Spinal cord (tissue), 10 donors: Measurements from ENCODE around the gene PPP2R5C. TPM values are rescaled to one million over a fixed set of nuclear protein-coding genes. Genes with fewer than 3 reads are reported as not detected.

Experiments used
- DNase-seq, 6 donors: peaks; one replicate each; pipeline versions ENCODE4 v3.0.0 to v3.0.0-alpha.2; 2013 to 2015; ENCODE audit warnings: low spot score in 6 of 6, low read depth in 4 of 6
- H3K27ac ChIP-seq: one replicate; pipeline ENCODE4 v1.5.1; 2013; ENCODE audit warnings: low read depth, low read length, control low read depth
- H3K27me3 ChIP-seq: one replicate; pipeline ENCODE4 v1.6.1; 2013; ENCODE audit warnings: low read length; ENCODE audit not compliant: control insufficient read depth, insufficient read depth
- H3K36me3 ChIP-seq: one replicate; pipeline ENCODE4 v1.6.1; 2013; ENCODE audit warnings: low read length; ENCODE audit not compliant: control insufficient read depth, insufficient read depth
- H3K4me1 ChIP-seq: one replicate; pipeline ENCODE4 v1.6.1; 2013; ENCODE audit warnings: low read length; ENCODE audit not compliant: control insufficient read depth, insufficient read depth
- H3K4me3 ChIP-seq: one replicate; pipeline ENCODE4 v1.5.1; 2013; ENCODE audit warnings: low read depth, low read length, control low read depth
- H3K9me3 ChIP-seq: one replicate; pipeline ENCODE4 v1.6.1; 2013; ENCODE audit warnings: low read length; ENCODE audit not compliant: control insufficient read depth, insufficient read depth
- WGBS: methylation state at CpG from one replicate; pipeline ENCODE4 v1.1.5; 2013; ENCODE audit warnings: missing lambda C conversion rate; ENCODE audit not compliant: insufficient coverage; 5-methylcytosine and 5-hydroxymethylcytosine counted together
- polyA plus RNA-seq, 2 donors: library from polyadenylated mRNA; unstranded; fragments of 120-200 nt; gene quantifications; one replicate each; pipeline ENCODE4 v1.2.1, GENCODE V29; 2013; ENCODE audit not compliant: insufficient read length in 2 of 2
- total RNA-seq, 2 donors: library from RNA; depleted of rRNA in 1 of 2; stranded (reverse); fragments of 120-200 nt in 1 of 2; fragments of >200 nt in 1 of 2; gene quantifications; one replicate each; pipeline versions ENCODE4 v1.2.3 to v1.2.4, GENCODE V29; 2013 to 2014
- donor health status: healthy.

PPP2R5C gene
- total and polyA plus RNA-seq, 4 donors: 104 to 136 (median 123) TPM

DNA sequence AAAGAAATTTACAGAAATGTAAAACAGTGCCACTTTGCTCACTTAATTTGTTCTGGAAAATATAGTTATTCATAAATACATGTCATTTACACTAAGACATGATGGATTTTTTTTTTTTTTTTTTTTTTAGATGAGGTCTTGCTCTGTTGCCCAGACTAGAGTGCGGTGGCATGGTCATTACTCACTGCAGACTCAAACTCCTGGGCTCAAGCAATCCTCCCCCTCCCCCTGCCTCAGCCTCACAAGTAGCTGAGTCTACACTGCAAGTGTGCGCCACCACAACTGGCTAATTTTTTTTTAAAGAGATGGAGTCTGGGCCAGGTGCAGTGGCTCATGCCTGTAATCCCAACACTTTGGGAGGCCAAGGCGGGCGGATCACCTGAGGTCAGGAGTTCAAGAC lies 101.2 kb downstream of the PPP2R5C start:
- H3K27ac ChIP-seq: no peak overlapping the region
- no peak for DNase-seq
- H3K36me3 ChIP-seq: peaks cover 20% of the 10 kb centered on the region
- 100% methylated on average over 2 of the region's 4 CpGs for WGBS
- no peaks in the 10 kb centered on the region for H3K27me3 ChIP-seq
- no peak overlapping the region for H3K4me3 ChIP-seq
- peaks cover 4% of the 10 kb centered on the region for H3K4me1 ChIP-seq
- no peaks in the 10 kb centered on the region for H3K9me3 ChIP-seq

DNA sequence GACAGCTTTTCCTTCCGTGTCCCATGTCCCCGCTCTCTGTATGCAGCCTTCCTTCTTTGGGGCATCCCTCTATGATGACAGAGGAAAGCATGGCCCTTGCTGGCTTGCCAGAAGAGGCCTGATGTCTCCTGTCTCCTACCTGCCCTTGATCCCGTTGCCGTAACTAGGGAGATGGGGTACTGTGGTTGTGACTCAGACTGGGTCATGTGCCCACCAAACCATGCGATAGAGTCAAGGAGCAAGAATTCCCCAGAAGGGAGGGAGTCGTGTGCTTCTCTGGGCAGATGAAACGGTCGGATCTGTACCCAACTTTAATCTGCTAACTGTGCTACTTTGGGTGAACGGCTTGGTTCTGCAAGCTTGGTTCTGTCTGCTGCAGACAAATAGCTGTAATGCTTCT lies 103.8 kb downstream of the PPP2R5C start:
- Histone ChIP-seq H3K9me3 (no peaks in the 10 kb centered on the region), H3K36me3 (peaks cover 13% of the 10 kb centered on the region), H3K4me3 (no peak overlapping the region), H3K27ac (no peak overlapping the region), H3K27me3 (no peaks in the 10 kb centered on the region), H3K4me1 (no peaks in the 10 kb centered on the region)
- WGBS: 93% methylated on average over 9 of the region's 9 CpGs
- no peak for DNase-seq

DNA sequence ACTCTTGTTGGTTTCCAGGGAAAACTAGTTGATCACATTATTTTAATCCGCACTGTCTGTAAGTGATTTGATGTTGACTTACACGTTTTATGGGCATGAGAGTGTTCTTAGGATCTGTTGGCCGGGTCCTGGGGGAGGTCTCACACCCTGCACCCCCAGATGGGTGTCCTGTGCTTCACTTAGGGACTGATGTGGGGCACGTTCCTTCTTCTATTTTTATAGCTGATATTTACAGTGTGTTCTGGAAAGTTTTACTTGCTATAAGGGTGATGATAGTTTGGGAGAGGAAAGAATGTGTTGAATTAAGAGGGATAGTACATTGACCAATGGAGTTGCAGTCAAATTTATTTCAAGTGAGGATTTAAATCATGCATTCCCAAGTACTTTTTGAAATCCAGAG lies 106.3 kb downstream of the PPP2R5C start:
- no peak for DNase-seq
- no peaks in the 10 kb centered on the region for H3K4me1 ChIP-seq
- H3K27me3 ChIP-seq: no peaks in the 10 kb centered on the region
- H3K36me3 ChIP-seq: peaks cover 10% of the 10 kb centered on the region
- H3K9me3 ChIP-seq: peaks cover 2% of the 10 kb centered on the region
- no peak overlapping the region for H3K4me3 ChIP-seq
- WGBS: 89% methylated on average over 3 of the region's 4 CpGs
- H3K27ac ChIP-seq: no peak overlapping the region

DNA sequence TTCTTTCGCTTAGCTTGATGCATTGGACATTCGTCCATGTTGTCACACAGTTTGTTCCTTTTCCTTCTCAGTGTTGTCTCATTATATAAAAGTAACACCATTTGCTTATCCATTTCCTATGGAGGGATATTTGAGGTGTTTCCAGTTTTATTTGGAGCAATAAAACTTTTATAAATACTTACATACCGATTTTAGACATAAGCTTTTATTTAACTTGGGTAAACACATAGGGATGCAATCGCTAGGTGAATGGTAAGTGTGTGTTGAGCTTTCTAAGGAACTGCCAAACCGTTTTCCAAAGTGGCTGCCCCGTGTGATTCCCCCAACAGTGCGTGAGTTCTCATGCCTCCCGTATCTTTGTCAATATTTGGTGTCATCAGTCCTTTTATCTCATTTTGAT lies 107.7 kb downstream of the PPP2R5C start:
- Histone ChIP-seq H3K4me3 (no peak overlapping the region), H3K36me3 (peaks cover 10% of the 10 kb centered on the region), H3K27ac (no peak overlapping the region), H3K27me3 (no peaks in the 10 kb centered on the region), H3K9me3 (peaks cover 2% of the 10 kb centered on the region), H3K4me1 (peaks cover 3% of the 10 kb centered on the region)
- no CpG with 5 or more reads among the region's 8 CpGs for WGBS
- DNase-seq: no peak

- 50% methylated on average over 1 of the region's 6 CpGs for WGBS
- H3K4me3 ChIP-seq: no peak overlapping the region
- no peaks in the 10 kb centered on the region for H3K27me3 ChIP-seq
- no peaks in the 10 kb centered on the region for H3K36me3 ChIP-seq
- DNase-seq: no peak
- H3K9me3 ChIP-seq: peaks cover 2% of the 10 kb centered on the region
- H3K4me1 ChIP-seq: peaks cover 3% of the 10 kb centered on the region
- H3K27ac ChIP-seq: no peak overlapping the region
These were observed 108.9 kb downstream of the PPP2R5C start for GRCh38 chr14:101870273-101870939.

DNA sequence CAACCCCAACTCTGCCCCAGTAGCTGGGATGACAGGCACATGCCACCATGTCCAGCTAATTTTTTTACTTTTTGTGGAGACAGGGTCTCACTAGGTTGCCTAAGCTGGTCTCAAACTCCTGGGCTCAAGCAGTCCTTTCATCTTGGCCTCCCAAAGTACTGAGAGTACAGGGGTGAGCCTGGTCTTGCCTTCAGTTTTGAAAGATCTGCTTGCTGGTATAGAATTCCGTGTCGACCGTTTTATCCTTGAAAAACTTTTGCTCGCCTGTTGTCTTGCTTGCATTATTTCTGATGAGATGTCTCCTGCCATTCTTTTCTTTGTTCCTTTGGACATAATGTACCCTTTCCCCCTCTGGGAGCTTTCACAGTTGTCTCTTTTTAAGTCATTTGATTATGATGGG lies 110.8 kb downstream of the PPP2R5C start:
- Histone ChIP-seq H3K9me3 (peaks cover 2% of the 10 kb centered on the region), H3K4me1 (peaks cover 3% of the 10 kb centered on the region), H3K36me3 (no peaks in the 10 kb centered on the region), H3K27me3 (no peaks in the 10 kb centered on the region), H3K27ac (no peak overlapping the region), H3K4me3 (no peak overlapping the region)
- no CpG with 5 or more reads among the region's 4 CpGs for WGBS
- DNase-seq: no peak

GRCh38 chr14:101873076-101873825 lies 111.7 kb downstream of the PPP2R5C start:
- Histone ChIP-seq H3K27ac (no peak overlapping the region), H3K36me3 (peaks cover 6% of the 10 kb centered on the region), H3K4me3 (no peak overlapping the region), H3K27me3 (no peaks in the 10 kb centered on the region), H3K9me3 (peaks cover 2% of the 10 kb centered on the region), H3K4me1 (peaks cover 3% of the 10 kb centered on the region)
- WGBS: no CpG with 5 or more reads among the region's 3 CpGs
- DNase-seq: no peak

GRCh38 chr14:101873991-101874390 lies 112.5 kb downstream of the PPP2R5C start:
- Histone ChIP-seq H3K4me3 (no peak overlapping the region), H3K27me3 (no peaks in the 10 kb centered on the region), H3K4me1 (peaks cover 3% of the 10 kb centered on the region), H3K36me3 (peaks cover 12% of the 10 kb centered on the region), H3K27ac (no peak overlapping the region), H3K9me3 (peaks cover 2% of the 10 kb centered on the region)
- no CpG with 5 or more reads among the region's 4 CpGs for WGBS
- DNase-seq: peak in 1 of 6 donors; percentile 32

DNA sequence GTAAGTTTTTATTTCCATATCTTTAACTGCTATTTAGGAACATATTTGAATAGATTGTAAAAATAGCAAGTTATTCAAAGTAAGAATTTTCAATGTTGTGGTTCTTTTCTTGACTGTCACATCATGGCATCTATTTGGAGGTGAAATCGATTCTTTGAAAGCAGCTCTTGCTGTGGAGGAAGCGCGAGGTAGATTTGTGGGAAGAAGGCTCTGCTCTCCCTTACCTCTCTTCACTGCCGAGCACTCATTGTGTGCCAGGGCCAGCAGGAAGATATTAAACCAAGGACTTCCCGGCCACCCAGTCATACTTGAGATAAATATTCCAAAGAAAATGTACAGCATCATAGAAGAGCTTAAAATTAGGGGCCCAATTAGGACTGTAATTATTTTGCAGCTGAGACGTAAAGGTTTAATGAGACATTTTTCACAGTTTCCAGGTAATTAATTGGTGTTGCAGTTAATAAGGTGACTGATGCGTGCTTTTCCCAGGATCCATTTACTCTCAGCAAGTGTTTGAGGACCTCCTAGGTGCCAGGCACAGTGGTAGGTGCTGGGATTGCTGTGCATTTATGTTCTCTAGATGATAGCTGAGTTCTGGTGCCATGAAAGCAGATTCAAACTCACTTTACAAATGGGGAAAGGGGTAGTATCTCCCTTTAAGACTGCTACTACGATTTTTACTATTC lies 113.7 kb downstream of the PPP2R5C start:
- Histone ChIP-seq H3K27ac (no peak overlapping the region), H3K36me3 (peaks cover 21% of the 10 kb centered on the region), H3K4me1 (peaks cover 3% of the 10 kb centered on the region), H3K27me3 (no peaks in the 10 kb centered on the region), H3K4me3 (no peak overlapping the region), H3K9me3 (peaks cover 2% of the 10 kb centered on the region)
- peak in 1 of 6 donors; percentile 13 for DNase-seq
- 45% methylated on average over 1 of the region's 8 CpGs for WGBS
